Stimulated activated CD8-positive, alpha-beta memory T cell treated with anti-CD3 and anti-CD28 coated beads, Interleukin-7, amount 100 ng/mL, for 24 hours (primary cell): ENCODE data around the gene TRIM54.
"Not testable (repeated sequence)": the region's sequence is repeated elsewhere in the genome, so short reads cannot be mapped to it uniquely, and the experiment has no call there.

Source experiments
- DNase-seq: peaks from one replicate; pipeline ENCODE4 v3.0.0-alpha.2; 2020; ENCODE audit warnings: low read depth

The TRIM54 gene

DNA sequence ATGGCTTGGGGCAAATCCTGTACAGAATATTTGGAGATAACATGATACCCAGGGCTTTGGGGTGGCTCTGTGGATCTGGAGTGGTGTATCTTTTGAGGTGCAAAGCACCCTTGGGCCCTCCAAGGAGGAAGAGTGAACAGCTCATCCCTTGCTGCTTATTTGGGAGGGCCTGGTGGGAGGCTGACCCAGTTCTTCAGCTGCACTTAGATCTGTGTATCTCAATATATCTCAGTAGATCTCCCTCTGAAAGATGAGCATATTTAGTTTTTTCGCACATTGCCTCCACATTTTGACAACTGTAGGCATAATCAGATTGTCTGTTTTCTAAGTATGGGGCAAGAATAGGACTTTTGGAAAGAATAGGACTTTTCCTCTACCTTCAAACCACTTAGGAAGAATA lies 2.8 kb downstream of the TRIM54 start:
- DNase-seq = no peak

DNA sequence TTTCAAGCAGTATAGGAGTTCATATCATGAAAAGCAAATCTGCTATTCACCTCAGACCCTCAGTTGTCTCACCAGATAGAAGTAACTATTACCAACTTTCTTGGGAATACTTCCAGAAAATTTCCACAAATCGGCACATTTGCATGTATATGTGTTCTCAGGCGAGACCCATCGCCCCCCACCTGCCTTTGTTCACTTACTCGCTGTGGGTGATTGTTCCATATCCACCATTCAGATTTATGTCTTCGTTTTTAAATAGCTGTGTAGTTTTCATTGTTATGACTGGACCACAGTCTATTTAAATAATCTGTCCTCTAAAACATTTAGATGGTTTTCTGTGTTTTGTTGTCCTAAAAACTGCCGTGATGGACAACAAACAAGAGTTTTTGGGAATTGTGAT lies 3.3 kb downstream of the TRIM54 start:
- DNase-seq = no peak

DNA sequence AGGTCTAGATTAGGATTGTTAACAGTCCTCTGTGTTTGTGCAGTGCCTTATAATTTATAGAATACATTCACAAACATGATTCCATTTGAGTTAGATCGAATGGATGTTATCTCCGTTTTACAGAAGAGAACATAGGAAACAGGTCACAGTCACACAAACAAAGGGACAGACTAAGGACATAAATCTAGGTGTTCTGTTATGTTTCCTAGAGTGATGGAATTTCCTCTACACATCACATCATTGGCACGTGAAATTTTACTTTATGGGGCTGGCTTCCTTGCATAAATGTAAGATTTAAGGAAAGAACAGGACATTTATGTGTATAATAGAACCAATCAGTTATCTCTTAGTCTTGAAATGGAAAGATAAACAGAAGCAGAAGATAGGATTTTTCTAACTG lies 6.4 kb downstream of the TRIM54 start:
- DNase-seq = no peak

DNA sequence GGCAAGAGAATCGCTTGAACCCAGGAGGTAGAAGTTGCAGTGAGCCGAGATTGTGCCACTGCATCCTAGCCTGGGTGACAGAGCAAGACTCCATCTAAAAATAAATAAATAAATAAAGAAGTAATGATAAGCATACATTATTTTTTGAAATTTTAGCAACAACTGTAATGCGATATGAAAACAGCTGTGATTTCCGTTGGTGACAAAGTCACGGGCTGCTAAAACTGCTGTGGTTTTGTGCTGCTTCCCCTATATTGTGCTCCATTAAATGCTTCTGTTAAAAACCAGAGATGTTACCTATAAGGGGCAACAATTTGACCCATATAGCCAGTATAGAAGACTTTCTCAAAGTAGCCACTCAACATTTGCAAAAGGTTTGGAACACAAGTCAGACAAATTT lies 8.3 kb downstream of the TRIM54 start:
- DNase-seq = no peak

DNA sequence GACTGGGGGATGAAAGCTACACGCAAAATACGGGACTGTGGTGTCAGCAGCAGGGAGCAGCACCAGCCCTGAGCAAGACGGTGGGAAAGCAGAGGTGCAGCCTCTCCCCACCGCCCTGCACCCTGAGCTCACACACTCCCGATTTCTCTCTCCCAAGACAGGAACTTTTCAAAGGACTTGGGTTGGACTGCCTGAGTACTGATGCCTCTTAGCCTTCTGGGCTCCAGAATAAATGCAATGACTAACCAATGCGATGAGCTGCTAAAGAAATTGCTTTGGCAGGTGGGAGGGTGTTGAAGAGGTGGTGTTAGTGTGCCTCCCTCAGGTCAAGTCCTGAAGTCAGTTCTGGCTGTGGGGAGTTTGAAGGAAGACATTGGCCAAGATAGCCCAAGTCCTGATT lies 9.6 kb downstream of the TRIM54 start:
- DNase-seq = no peak

DNA sequence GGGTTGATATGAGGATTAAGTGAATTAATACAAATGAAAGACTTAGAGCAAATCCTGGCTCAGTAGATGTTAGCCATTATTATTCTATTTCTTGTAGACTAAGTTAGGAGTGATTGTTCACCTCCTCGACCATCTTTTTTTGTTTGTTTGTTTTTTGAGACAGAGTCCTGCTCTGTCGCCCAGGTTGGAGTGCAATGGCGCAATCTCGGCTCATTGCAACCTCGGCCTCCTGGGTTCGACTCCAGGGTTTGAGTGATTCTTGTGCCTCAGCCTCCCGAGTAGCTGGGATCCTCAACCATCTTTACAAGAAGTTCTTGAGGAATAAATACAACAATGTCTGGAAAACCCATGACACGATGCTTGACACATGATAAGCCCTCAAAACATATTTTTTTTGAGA lies 12.7 kb downstream of the TRIM54 start:
- no peak for DNase-seq

DNA sequence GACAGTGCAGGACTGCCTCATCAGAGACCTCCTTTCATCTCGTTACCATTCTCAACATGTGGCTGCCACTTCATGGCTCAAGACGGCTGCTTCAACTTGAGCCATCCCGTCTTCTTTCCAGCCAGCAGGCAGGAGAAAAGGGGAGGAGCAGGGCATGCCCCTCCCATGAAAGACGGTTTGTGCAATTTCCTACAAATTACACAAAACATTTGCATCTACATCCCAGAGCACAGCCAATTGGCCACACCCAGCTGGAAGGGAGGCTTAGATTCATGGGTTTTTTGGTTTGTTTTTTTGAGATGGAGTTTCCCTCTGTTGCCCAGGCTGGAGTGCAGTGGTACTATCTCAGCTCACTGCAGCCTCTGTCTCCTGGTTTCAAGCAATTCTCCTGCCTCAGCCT lies 14.3 kb downstream of the TRIM54 start:
- no peak for DNase-seq

DNA sequence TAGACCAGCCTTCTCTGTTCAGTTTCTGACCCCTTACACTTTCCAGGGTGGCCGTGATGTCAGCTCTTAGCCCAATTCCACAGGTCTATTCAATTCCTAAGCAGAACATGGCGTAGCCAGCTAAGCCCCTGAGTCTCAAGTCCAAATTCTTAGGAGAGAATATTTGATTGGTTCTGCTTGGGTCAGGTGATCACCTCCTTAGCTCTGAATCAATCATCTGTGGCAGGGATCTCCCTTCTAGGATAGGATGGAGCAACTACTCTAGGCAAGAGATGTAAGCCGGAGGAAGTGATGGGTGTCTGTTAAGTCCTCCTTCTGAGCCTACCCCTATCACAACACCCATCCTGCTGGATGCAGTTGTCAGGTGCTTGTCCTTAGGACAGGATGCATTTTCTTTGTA lies 15.0 kb downstream of the TRIM54 start:
- DNase-seq = no peak

DNA sequence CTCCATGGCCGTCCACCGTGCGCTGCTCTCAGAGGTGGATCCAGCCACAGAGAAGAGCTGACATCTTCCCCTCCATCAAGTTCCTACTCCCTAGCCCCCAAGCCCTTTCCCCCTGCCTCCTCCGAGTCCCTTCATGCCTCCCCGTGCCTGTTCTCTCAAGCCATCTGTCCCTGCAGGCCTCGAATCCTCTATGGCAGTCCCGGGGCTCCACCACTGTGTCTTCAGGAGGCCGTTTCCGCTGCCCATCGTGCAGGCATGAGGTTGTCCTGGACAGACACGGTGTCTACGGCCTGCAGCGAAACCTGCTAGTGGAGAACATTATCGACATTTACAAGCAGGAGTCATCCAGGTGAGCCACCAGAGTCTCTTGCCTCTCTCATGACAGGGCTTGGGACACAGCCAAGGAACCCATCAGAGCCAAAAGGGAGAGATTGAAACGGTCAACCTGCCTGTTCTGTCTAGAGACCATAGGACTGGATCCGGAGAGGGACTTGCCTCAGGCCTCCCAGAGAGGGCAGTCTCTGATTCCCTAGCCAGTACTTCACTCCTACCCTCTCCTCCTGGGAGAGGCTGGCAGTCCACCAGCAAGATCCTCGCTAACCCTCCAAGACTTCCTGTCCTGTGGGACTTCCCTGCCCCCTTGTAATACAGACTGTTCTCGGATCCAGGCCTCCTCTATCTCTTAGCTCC lies 16.3 kb downstream of the TRIM54 start:
- no peak for DNase-seq

DNA sequence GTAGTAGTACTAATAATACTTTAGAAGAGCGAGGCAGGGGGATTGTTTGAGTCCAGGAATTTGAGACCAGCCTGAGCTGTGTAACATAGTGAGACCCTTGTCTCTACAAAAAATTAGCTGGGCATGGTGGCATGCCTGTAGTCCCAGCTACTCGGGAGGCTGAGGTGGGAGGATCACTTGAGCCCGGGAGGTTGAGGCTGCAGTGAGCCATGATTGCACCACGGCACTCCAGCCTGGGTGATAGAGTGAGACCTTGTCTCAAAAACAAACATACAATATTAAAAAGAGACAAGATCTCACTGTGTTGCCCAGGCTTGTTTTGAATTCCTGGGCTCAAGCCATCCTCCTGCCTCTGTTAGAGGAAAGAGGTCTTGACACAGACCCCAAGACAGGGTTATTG lies 18.4 kb downstream of the TRIM54 start:
- not testable (repeated sequence) for DNase-seq

DNA sequence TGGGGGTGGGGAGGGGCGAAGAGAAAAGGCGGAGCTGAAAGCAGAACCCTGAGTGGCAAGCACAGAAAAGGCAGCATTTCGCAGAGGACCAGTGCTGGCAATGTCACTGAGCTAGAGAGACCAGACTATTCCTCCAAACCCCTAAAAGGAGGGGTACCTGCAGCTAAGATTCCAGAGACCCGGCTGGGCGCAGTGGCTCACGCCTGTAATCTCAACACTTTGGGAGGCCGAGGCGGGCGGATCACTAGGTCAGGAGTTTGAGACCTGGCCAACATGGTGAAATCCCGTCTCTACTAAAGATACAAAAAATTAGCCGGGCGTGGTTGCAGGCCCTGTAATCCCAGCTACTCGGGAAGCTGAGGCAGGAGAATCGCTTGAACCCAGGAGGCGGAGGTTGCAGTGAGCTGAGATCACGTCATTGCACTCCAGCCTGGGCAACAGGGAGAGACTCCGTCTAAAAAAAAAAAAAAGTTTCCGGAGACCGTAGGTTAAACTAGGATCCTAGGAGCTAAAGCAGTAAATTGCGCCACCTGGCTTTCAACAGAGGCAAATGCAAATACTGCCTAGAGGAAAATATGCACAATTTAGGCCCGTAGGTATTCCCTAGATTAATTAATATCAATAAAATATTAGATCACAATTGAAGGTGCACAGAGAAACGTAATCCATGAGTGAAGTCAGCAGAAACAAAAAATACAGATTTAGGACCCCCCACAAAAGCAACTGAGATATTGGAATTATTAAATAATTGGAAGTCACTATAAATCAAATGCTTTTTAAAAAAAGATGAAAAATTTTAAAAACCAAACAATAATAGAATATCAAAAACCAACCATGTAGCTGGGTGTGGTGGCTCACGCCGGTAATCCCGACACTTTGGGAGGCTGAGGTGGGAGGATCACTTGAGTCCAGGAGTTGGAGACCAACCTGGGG lies 21.1 kb downstream of the TRIM54 start:
- no peak for DNase-seq

DNA sequence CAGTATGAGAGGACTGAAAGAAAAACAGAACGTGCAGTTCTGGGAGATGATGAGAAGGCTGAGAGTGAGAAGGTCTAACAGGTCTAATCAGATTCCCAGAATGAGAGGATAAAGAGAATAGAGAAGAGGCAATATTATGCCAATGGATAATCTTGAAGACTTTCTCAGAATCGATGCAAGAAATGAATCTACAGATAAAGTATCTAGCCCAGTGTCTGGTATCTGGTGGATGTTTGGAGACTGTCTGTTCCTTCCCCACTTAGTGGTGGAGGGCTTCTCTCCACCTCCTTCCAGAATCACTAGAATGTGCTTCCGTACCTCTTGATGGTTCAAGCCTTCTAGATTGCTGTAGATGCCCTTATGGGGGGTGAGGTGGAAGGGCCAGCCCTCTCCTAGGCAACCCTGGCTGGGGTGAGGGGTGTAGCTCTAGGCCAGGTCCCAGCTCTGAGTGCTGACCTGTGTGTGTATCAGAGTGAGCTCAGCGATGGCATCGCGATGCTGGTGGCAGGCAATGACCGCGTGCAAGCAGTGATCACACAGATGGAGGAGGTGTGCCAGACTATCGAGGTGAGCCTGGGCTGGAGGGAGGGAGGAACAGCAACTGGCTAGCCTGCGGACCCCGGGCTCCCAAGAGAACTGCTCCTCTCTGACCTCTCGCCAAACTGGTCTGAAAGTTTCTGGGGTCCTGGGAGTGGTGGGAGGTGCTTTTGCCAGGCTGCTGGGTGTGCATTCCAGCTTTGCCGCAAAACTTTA lies 22.4 kb downstream of the TRIM54 start:
- DNase-seq = no peak

DNA sequence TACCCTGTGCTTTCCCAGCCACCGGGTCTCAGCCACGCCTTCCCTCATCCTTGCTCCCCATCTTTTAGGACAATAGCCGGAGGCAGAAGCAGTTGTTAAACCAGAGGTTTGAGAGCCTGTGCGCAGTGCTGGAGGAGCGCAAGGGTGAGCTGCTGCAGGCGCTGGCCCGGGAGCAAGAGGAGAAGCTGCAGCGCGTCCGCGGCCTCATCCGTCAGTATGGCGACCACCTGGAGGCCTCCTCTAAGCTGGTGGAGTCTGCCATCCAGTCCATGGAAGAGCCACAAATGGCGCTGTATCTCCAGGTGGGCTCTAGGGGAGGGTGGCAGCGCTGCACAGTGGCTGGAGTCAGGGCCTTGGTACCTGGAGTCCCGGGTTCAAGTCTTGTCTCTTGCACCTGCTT lies 23.3 kb downstream of the TRIM54 start:
- DNase-seq = no peak

DNA sequence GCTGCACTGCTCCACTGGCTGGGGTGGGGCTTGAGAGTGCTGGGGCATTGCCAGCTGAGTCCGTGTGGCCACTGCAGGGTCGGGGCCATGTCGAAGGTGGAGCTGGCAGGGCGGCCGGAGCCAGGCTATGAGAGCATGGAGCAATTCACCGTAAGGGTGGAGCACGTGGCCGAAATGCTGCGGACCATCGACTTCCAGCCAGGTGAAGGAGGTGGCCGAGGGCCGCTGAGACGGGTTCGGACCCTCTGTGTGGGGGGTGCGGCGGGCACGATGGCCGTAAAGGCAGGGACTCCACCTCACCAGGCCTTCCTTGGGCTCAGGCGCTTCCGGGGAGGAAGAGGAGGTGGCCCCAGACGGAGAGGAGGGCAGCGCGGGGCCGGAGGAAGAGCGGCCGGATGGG lies 23.9 kb downstream of the TRIM54 start:
- DNase-seq = no peak

DNA sequence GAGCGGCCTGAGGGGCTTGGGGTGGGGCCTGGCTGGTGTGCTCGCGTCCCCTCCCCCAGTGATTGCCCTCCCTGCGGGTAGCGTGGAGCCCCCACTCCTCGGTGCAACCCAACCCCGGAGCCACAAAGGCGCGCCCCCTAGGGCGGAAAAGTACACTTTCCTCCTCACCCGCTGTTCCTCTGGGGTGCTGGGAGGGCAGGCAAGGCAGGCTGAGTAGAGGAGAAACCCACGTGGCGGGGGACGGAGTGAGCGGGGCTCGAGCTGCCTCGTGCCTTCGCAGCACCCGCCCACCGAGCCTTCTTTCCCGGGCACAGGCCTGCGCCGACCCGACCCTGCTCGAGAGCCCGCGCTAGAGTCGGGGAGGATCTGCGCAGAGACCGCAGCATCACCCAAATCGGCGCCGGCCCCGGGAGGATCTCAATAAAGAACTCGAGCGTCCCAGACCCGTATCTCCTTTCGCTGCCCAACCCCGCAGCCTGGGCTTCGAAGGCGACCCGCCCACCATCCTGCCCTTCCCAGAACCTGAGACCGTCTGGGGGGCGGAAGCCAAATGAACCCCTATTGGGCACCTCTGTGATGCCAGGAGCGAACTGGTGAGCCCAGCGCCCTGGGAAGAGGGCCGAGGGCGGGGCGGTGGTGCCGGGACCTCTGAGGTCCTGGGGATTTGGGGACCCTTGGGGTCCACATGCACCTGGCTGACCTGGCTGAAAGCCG lies 24.5 kb downstream of the TRIM54 start:
- no peak for DNase-seq

DNA sequence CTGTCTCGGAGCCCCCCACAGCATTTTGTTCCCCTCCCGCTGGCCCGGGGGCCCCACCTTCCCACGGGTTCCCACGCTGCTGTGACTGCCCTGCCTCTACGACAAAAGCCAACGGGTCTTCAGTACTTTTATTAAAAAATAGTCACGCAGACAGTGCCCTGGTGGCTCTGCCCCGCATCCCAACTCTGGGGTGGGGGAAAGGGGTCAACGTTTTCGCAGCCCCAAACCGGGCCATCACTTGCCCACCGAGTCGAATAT lies 25.0 kb downstream of the TRIM54 start:
- DNase-seq = no peak

DNA sequence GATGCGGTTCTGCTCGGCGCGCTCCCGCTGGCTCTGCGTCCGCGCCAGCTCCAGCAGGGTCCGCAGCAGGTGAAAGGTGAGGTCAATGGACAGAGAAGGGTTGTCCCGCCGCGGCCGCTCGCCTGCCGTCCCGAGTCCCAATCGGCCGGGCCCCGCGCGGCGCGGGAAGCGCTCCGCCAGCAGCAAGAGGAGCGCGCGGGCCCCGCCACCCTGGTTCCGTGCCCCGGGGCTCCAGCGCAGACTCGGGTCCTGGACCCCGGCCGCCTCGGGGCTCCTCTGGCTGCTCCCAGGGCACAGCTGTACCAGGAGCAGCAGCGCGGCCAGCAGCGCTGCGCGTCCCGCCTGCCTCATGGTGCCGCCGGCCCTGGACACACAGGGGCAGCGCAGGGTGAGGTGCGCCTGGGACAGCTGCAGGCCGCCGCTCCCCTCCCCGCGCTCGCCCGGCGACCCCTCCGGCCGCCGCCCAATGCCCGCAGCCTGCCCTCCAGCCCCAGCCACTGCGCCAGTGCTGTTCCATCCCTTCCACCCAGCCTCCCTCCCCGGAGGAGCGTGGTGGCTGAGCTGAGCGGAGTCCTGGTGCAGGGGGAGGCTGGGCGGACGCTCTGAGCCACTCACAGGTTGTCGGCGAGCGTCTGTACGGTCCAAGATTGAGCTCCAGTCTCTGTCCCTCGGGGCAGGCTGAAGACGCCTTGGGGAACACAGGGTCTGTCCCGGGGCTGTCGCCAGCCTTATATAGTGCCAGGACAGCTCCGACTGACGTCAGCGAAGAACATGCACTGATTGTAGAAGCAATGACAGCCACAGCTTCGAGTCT lies 25.5 kb downstream of the TRIM54 start:
- DNase-seq = no peak

DNA sequence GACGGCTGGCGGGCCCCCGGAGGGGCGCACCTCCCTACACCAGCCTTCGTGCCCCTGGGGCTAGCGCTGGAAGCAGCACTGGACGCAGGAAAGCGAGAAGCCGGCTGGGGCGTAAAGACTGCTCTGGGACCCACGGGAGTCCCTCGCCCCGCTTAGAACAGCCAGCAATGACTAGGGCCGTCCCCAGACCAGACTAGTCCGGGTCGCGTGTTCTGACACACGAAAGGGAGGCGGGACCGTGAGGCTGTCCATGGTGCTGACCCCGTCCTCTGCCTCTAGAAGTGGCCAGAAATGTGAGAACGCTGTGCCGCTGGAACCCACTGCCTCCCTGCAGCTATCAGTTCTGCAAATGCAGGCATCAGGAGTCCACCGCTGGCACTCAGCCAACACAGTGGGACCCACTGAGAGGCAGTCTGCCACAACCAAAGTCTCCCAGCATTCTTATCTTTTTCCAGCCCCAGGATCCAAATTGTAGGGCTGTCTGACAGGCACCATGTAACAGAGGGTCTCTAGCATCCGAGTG lies 26.2 kb downstream of the TRIM54 start, which contains the start of gene UCN:
TSS of gene UCN (minus strand) at position 87 of the 523 bp plus-strand sequence. CDS start 550 bp downstream, outside the sequence.
- no peak for DNase-seq

DNA sequence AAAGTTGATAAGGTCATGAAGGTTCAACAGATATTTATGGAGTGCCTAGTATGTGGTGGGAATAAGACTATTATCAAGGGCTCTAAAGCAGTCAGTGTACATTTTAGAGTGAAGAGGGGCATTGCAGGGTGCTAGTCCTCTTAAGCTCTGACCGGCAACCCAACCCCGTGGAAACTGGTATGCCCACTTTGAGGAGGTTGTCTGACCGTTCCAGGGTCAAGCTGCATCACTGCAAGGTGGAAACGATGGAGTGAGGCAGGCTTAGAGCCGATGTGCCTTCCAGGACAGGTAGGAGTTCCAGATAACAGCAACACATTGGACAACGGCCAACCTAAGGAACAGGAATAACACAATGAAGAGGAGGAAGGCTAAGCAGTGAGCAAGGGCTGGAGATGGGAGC lies 27.4 kb downstream of the TRIM54 start:
- no peak for DNase-seq

DNA sequence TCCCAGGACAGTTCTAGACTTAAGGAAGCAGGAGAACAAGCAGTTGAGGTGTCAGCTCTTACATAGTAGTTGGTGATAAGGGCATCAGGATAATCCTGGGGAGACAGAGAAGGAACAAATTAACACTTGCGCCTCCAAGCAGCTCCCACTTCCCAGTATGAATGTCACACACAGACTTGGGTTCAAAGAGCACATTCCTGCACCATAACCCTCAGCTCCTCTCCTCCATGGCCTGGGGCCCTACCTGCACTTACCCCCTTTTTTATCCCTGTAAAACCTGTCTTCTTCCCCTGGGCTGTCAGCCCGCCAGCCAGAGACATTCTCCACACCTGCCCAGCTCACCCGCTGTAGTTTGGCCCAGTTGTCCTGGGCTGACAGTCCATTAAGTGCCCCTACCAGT lies 29.9 kb downstream of the TRIM54 start:
- DNase-seq = no peak
